Neural cell (in vitro differentiated cells): ENCODE data around the gene OGFOD3. TPM values are rescaled to one million over a fixed set of nuclear protein-coding genes. Genes with fewer than 3 reads are reported as not detected.

Source experiments
- H2AFZ ChIP-seq: fragments of 200-600, 300-800 bp; sonication (generic), shearing (Covaris generic); 2 replicates; pipeline ENCODE4 v1.6.0; 2014; ENCODE audit warnings: low read depth, mild to moderate bottlenecking, antibody characterized with exemption, low read length, moderate library complexity
- H3F3A ChIP-seq: fragments of 200-600 bp; shearing (Covaris generic); 2 replicates; pipeline ENCODE4 v1.6.1; 2016; ENCODE audit warnings: mild to moderate bottlenecking, moderate library complexity, mixed read lengths, antibody characterized with exemption, low read length; ENCODE audit not compliant: insufficient read depth, poor library complexity, severe bottlenecking
- H3K27ac ChIP-seq: fragments of 200-600, 300-800 bp; sonication (generic), shearing (Covaris generic); 2 replicates; pipeline ENCODE4 v1.5.1; 2014; ENCODE audit warnings: mild to moderate bottlenecking, low read length, moderate library complexity
- H3K27me3 ChIP-seq: fragments of 300-800, 200-600 bp; sonication (generic), shearing (Covaris generic); 2 replicates; pipeline ENCODE4 v1.6.0; 2014; ENCODE audit warnings: mild to moderate bottlenecking, low read depth, low read length, moderate library complexity; ENCODE audit not compliant: insufficient read depth
- H3K36me3 ChIP-seq: fragments of 300-800, 200-600 bp; sonication (generic), shearing (Covaris generic); 2 replicates; pipeline ENCODE4 v1.5.1; 2014; ENCODE audit warnings: mild to moderate bottlenecking, antibody characterized with exemption, low read length, moderate library complexity; ENCODE audit not compliant: insufficient read depth
- H3K4me2 ChIP-seq: fragments of 300-800, 200-600 bp; sonication (generic), shearing (Covaris generic); 2 replicates; pipeline ENCODE4 v1.6.0; 2014; ENCODE audit warnings: mild to moderate bottlenecking, low read length
- H3K4me3 ChIP-seq: fragments of 300-800, 200-600 bp; sonication (generic), shearing (Covaris generic); 2 replicates; pipeline ENCODE4 v1.5.1; 2014; ENCODE audit warnings: mild to moderate bottlenecking, low read length, moderate library complexity
- H3K79me2 ChIP-seq: fragments of 200-600 bp; shearing (Covaris generic); replicated peaks from 2 replicates; pipeline ENCODE4 v1.6.0; 2014; ENCODE audit warnings: mild to moderate bottlenecking, low read length, moderate library complexity; ENCODE audit not compliant: insufficient read depth
- H3K9ac ChIP-seq: fragments of 300-800, 200-600 bp; sonication (generic), shearing (Covaris generic); 2 replicates; pipeline ENCODE4 v1.6.1; 2016; ENCODE audit warnings: mild to moderate bottlenecking, low read length, mixed read lengths
- H3K9me2 ChIP-seq: fragments of 200-600 bp; shearing (Covaris generic); 2 replicates; pipeline ENCODE4 v1.6.1; 2016; ENCODE audit warnings: mild to moderate bottlenecking, low read length, mixed read lengths; ENCODE audit not compliant: insufficient read depth
- H3K9me3 ChIP-seq: fragments of 200-600, 300-800 bp; sonication (generic), shearing (Covaris generic); 2 replicates; pipeline ENCODE4 v1.6.1; 2016; ENCODE audit warnings: mild to moderate bottlenecking, mixed run types, low read length, moderate library complexity, mixed read lengths
- H4K20me1 ChIP-seq: fragments of 200-600 bp; shearing (Covaris generic); 2 replicates; pipeline ENCODE4 v1.6.1; 2016; ENCODE audit warnings: mild to moderate bottlenecking, mixed run types; ENCODE audit not compliant: insufficient read depth
- CTCF ChIP-seq: fragments of 450-650 bp; IDR thresholded peaks from 2 replicates; pipeline ENCODE4 v1.5.1; 2014; ENCODE audit warnings: antibody characterized with exemption, mild to moderate bottlenecking, moderate library complexity; ENCODE audit not compliant: poor library complexity, severe bottlenecking
- EP300 ChIP-seq: fragments of 450-650 bp; conservative IDR thresholded peaks from 2 replicates; pipeline ENCODE4 v1.6.1; 2014; ENCODE audit warnings: antibody characterized with exemption, mild to moderate bottlenecking, moderate library complexity; ENCODE audit not compliant: poor library complexity, severe bottlenecking
- EZH2 ChIP-seq: fragments of 200-600, 300-800 bp; shearing (Covaris generic), sonication (generic); IDR thresholded peaks from 2 replicates; pipeline ENCODE4 v1.6.1; 2014; ENCODE audit warnings: antibody characterized with exemption, low read length, borderline replicate concordance, mild to moderate bottlenecking; ENCODE audit not compliant: insufficient read depth, poor library complexity, severe bottlenecking
- MXI1 ChIP-seq: fragments of 450-650 bp; conservative IDR thresholded peaks from 2 replicates; pipeline ENCODE4 v1.6.1; 2014; ENCODE audit warnings: antibody characterized with exemption, mild to moderate bottlenecking; ENCODE audit not compliant: poor library complexity, severe bottlenecking
- POLR2AphosphoS5 ChIP-seq: IDR thresholded peaks from 2 replicates; pipeline ENCODE4 v1.6.1; 2012
- RAD21 ChIP-seq: fragments of 450-650 bp; conservative IDR thresholded peaks from 2 replicates; pipeline ENCODE4 v1.6.1; 2014; ENCODE audit warnings: antibody characterized with exemption, mild to moderate bottlenecking, moderate library complexity
- REST ChIP-seq: IDR thresholded peaks from 2 replicates; pipeline ENCODE4 v1.6.1; 2012; ENCODE audit warnings: borderline replicate concordance
- SMC3 ChIP-seq: fragments of 450-650 bp; conservative IDR thresholded peaks from 2 replicates; pipeline ENCODE4 v1.6.1; 2014; ENCODE audit warnings: antibody characterized with exemption, mild to moderate bottlenecking, moderate library complexity; ENCODE audit not compliant: poor library complexity
- TAF1 ChIP-seq: IDR thresholded peaks from 2 replicates; pipeline ENCODE4 v1.6.1; 2012; ENCODE audit warnings: low read depth
- polyA plus RNA-seq: library from polyadenylated mRNA; depleted of rRNA; stranded (reverse); fragments of >200 nt; gene quantifications from 2 replicates; pipeline ENCODE4 v1.2.3, GENCODE V29; 2014

Gene OGFOD3
- polyA plus RNA-seq, 1 donor from 2014 or later: 22.6 TPM

GRCh38 chr17:82365606-82366295, 52.6 kb downstream of the OGFOD3 start:
- Histone ChIP-seq H3K9me2 (no peaks in the 10 kb centered on the region), H3F3A (no peaks in the 10 kb centered on the region), H3K4me2 (no peak overlapping the region), H2AFZ (no peak overlapping the region), H3K9me3 (no peaks in the 10 kb centered on the region), H3K79me2 (no peaks in the 10 kb centered on the region), H3K27me3 (peaks cover 5% of the 10 kb centered on the region), H3K9ac (no peak overlapping the region), H3K4me3 (no peak overlapping the region), H4K20me1 (no peaks in the 10 kb centered on the region), H3K27ac (peak overlapping the region; percentile 54), H3K36me3 (no peaks in the 10 kb centered on the region)
- TF ChIP-seq MXI1 (no peak), RAD21 (no peak), TAF1 (no peak), POLR2AphosphoS5 (no peak), REST (no peak)

- Histone ChIP-seq H3K9ac (no peak overlapping the region), H4K20me1 (no peaks in the 10 kb centered on the region), H2AFZ (no peak overlapping the region), H3K4me3 (no peak overlapping the region), H3K9me2 (no peaks in the 10 kb centered on the region), H3K36me3 (no peaks in the 10 kb centered on the region), H3K27me3 (peaks cover 7% of the 10 kb centered on the region), H3F3A (no peaks in the 10 kb centered on the region), H3K4me2 (no peak overlapping the region), H3K79me2 (no peaks in the 10 kb centered on the region), H3K9me3 (no peaks in the 10 kb centered on the region), H3K27ac (no peak overlapping the region)
- TF ChIP-seq SMC3 (no peak), EZH2 (no peak), TAF1 (no peak), RAD21 (no peak), REST (no peak), POLR2AphosphoS5 (no peak), EP300 (no peak), CTCF (no peak)
Observed at GRCh38 chr17:82361885-82362633, 56.3 kb downstream of the OGFOD3 start.
